T-helper 22 cell (primary cell): ENCODE data around the gene MPDZ.

Experiments used
- DNase-seq: peaks from one replicate; pipeline ENCODE4 v3.0.0-alpha.2; 2020; ENCODE audit warnings: low read depth

Gene MPDZ

DNA sequence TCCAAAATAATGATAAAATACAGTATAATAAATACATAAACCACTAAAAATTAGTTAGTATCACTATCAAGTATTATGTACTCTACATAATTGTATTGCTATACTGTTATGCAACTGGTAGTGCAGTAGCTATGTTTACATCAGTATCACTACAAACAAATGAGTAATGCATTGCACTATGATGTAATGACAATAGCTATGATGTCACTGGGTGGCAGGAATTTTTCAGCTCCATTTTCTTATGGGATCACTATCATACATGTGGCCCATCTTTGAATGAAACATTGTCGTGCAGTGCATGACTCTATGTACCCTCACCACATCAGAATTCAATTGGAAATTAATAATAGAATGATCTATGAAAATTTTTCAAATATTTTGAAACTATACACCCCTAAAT lies 201.3 kb downstream of the MPDZ start:
- no peak for DNase-seq

DNA sequence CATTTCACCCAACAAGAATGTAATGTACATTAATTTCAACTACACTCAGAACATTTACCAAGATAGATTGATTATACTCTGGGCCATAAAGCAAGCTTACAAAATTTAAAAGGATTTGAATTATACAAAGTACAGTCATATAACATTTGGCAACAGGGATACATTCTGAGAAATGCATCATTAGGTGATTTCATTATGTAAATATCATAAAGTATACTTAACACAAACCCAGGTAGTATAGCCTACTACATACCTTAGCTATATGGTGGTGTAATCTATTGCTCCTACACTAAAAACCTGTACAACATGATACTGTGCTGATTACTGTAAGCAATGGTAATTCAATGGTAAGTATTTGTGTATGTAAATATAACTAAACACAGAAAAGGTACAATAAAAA lies 202.9 kb downstream of the MPDZ start:
- DNase-seq: no peak

DNA sequence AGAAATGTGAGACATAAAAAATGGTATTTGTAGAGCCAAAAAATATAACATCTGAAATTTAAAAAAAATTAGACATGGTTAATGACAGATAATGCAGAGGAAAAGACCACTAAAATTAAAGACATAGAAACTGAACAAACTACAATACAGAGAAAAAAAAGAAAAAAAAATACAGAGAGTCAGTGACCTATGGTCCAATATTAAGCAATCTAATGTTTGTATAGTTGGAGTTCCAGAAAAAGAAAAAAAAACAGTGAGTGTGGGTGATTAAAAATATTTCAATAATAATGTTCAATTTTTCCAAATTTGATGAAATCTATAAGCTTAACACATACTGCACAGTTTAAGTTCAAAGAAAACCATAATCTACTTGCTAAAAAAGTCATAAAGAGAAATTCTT lies 207.6 kb downstream of the MPDZ start:
- DNase-seq: no peak

DNA sequence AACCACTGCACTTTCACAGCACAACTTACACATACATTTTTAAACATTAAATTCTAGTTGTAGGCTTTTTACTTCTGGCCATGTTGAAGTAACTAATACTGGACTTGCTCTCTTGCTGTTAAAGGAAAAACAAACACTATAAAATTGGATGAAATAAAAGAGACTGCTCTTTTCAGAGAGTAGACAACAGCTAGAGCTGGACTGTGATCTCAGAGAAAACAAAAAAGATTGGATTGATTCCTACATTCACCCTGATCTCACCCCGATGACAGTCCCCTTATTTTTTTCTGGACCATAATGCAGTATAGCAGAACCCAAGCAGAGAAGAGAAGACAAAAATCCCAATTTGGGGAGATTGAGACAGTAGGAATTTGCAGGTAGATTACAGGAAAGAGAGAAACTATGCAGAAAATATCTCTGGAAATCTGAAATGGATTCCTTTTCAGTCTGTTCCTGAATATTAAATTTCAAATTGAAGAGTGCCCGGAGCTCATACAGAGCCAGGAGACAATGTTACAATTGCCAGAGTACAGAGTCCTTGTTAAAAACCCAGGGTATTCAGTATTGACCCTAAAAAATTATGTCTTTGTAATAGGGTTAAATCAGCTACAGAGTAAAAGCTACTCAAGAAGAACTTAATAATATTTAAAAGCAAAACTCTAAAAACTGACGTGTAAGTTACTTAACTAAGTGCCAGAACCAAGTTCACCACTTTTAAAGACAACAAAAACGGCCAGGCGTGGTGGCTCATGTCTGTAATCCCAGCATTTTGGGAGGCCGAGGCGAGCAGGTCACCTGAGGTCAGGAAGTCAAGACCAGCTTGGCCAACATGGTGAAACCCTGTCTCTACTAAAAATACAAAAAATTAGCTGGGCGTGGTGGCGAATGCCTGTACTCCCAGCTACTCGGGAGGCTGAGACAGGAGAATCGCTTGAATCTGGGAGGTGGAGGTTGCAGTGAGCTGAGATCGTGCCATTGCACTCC lies 208.6 kb downstream of the MPDZ start:
- no peak for DNase-seq

DNA sequence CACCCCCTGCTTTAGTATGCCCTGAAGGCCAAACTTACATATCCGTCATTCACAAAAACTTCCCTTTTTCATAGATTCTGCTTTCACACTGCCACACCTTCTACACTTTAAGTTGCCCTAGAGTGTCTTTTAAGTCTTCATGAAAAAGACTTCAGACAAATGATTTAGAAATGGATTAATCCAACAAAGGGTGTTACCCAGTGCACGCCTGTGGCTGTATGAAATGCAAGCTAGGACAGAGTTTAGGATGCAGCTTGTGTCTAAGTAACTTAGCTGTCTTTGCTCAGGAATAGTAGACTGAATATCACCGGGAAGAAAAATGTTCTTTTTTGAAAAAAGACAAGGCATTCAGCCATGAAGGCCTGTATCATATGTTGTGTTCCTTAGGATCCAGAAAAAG lies 210.0 kb downstream of the MPDZ start:
- DNase-seq: no peak

DNA sequence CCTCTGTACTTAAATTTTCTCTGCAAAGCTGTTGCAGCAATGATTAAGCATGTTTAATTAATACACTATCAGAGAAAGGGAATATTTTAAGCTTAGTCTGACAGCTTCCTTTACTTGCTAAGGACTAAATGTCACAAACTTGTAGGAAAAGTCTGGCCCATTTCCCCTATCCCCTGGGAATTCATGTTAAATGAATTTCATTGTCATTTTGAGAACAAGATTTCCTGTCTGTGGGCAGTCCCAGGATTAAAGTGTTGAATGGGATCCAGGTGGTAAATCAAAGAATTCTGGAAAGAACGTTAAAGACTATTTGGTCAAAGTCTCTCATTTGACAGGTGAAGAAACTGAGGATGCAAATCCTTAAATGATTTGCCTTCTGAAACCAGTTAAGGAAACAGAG lies 214.8 kb downstream of the MPDZ start:
- DNase-seq: no peak

DNA sequence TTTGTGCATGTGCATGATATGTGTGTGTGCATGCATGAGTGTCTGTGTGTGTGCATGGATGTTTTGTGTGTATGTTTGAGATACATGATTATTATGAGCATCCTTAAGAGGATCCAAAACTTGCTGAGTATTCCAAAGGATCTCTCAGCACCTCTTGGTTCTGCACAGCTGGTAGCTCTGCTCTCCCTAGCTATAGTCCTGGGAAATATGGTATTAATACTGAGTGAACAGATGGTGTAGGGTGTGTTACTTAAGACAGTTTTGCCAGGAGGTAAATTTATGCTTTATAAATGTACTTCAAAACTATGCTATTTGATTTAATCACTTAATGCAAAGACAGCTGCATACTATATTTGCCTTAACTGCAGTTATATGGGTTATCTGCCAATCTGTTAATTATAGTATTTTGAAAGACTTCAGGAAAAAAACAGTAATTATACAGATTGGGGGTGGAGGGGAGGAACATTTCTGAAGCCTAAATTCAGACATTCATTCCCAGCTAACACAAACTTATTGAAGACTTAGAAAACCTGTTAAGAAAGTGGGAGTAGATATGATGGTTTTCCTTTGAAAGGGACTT lies 215.5 kb downstream of the MPDZ start:
- DNase-seq: no peak

DNA sequence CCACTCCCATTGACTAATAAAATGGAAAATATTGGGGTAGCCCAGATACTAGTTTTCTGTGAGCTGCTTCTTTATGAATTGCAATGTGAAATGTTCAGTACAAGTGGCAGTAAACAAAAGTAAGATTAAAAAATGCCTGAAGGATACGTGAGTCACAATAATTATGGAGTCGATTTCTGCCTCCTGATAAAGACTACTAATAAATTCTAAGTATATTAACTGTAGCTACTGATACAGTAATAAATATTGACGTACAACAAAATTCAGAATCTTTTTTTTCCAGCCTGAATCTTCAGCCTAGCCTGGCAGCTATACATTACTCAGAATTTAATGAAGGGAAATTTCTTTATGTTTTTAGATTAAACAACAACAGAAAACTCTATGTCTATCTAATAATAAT lies 218.1 kb downstream of the MPDZ start:
- no peak for DNase-seq
